Fibroblast of skin of left quadriceps (primary cell): ENCODE measurements around the gene AGAP5.
"Not testable (repeated sequence)": the region's sequence is repeated elsewhere in the genome, so short reads cannot be mapped to it uniquely, and the experiment has no call there.

Experiments used
- DNase-seq, 2 experiments: peaks; one replicate each; pipeline ENCODE4 v3.0.0-alpha.2; 2013; ENCODE audit warnings: low read depth in 2 of 2

Gene AGAP5

GRCh38 chr10:73697675-73698159 lies at the start of gene AGAP5:
Gene AGAP5 (minus strand): TSS chr10:73698109. CDS start chr10:73697755, 354 bp downstream.
- not testable (repeated sequence) for DNase-seq

GRCh38 chr10:73746721-73747120 lies 48.8 kb upstream of the AGAP5 start:
- DNase-seq = no peak

- peak; percentile 20 to 23 for DNase-seq
Measured at GRCh38 chr10:73744664-73744975, 46.7 kb upstream of the AGAP5 start.

GRCh38 chr10:73743905-73744663 lies 46.2 kb upstream of the AGAP5 start, which contains the start of gene SEC24C:
Gene SEC24C (plus strand): TSS chr10:73744372. CDS start chr10:73746833, 2,461 bp downstream.
- peak; percentile 91 to 93 for DNase-seq

- DNase-seq = no peak
Measured at GRCh38 chr10:73743327-73743904, 45.5 kb upstream of the AGAP5 start.

GRCh38 chr10:73742454-73742734 lies 44.5 kb upstream of the AGAP5 start:
- no peak for DNase-seq

- DNase-seq = not testable (repeated sequence)
Measured at GRCh38 chr10:73740501-73741254, 42.8 kb upstream of the AGAP5 start.

- no peak for DNase-seq
Measured at GRCh38 chr10:73734796-73735305, 36.9 kb upstream of the AGAP5 start.

GRCh38 chr10:73734028-73734720 lies 36.3 kb upstream of the AGAP5 start:
- no peak for DNase-seq

GRCh38 chr10:73732931-73733623 lies 35.2 kb upstream of the AGAP5 start:
- no peak for DNase-seq

GRCh38 chr10:73732426-73732825 lies 34.5 kb upstream of the AGAP5 start:
- DNase-seq = no peak

- DNase-seq = no peak
Measured at GRCh38 chr10:73731588-73732375, 33.9 kb upstream of the AGAP5 start.

GRCh38 chr10:73730153-73730906 lies 32.4 kb upstream of the AGAP5 start:
- DNase-seq = peak; percentile 81 to 84

- peak in 1 of 2 experiments; percentile 3 for DNase-seq
Measured at GRCh38 chr10:73729781-73730152, 31.9 kb upstream of the AGAP5 start.

GRCh38 chr10:73723516-73723915 lies 25.6 kb upstream of the AGAP5 start:
- no peak for DNase-seq

- not testable (repeated sequence) for DNase-seq
Measured at GRCh38 chr10:73720561-73720960, 22.7 kb upstream of the AGAP5 start.

- no peak for DNase-seq
Measured at GRCh38 chr10:73717556-73717955, 19.6 kb upstream of the AGAP5 start.

- no peak for DNase-seq
Measured at GRCh38 chr10:73716251-73716650, 18.3 kb upstream of the AGAP5 start.
